ENCODE measurements around the gene NELL2. TPM values are rescaled to one million over a fixed set of nuclear protein-coding genes. Genes with fewer than 3 reads are reported as not detected.

Gene NELL2
- polyA plus RNA-seq, 1 experiment: 0.43 TPM

DNA sequence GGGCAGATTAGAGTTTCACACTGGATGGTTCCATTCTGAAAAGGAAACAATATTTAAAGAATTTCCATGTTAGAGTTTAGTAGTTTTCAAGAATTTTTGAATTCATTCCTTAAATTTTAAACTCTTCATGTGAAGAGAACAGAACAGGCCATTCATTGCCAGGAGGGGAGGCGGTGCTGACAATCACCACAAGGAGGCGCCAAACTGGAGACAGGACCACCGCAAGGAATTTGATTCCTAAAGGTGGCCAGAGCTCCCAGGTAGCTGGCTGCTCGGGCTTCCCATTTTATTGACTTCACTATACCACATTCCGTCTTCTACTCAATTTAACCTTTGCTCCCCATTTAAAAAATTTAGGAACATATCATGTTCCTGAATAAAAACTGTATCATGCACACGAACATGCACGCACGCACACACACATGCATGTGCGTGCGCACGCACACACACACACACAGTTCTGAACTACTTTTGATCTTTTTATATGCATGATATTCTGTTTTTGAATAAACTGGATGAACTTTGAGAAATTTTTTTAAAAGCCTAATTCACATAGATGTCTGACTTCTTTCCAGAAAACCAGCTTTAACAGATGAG is 101.2 kb downstream of the NELL2 start:
- Histone ChIP-seq H3K9me3 (ENCODE audit: control insufficient read depth, insufficient read depth, low read length) (no peaks in the 10 kb centered on the region), H3K4me3 (ENCODE audit: low read depth, low read length) (no peak overlapping the region), H3K27ac (ENCODE audit: low read depth, low read length) (no peak overlapping the region), H3K27me3 (ENCODE audit: control insufficient read depth, insufficient read depth, low read length) (no peaks in the 10 kb centered on the region)
- ChIA-PET POLR2A (no interaction called here), CTCF (interaction anchor here (0.6 to 2.3 kb wide), 4 partner anchors 10 to 559 kb away, joined by 3 to 6 read pairs (median 3); no protein-coding TSS in a partner anchor)
- TF ChIP-seq, protein P1, sequence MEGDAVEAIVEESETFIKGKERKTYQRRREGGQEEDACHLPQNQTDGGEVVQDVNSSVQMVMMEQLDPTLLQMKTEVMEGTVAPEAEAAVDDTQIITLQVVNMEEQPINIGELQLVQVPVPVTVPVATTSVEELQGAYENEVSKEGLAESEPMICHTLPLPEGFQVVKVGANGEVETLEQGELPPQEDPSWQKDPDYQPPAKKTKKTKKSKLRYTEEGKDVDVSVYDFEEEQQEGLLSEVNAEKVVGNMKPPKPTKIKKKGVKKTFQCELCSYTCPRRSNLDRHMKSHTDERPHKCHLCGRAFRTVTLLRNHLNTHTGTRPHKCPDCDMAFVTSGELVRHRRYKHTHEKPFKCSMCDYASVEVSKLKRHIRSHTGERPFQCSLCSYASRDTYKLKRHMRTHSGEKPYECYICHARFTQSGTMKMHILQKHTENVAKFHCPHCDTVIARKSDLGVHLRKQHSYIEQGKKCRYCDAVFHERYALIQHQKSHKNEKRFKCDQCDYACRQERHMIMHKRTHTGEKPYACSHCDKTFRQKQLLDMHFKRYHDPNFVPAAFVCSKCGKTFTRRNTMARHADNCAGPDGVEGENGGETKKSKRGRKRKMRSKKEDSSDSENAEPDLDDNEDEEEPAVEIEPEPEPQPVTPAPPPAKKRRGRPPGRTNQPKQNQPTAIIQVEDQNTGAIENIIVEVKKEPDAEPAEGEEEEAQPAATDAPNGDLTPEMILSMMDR (IDR thresholded peaks at IDR 0.05; ENCODE audit: low read depth, low read length): peak; percentile 71
- DNase-seq (ENCODE audit: low read depth, low spot score): no peak

DNA sequence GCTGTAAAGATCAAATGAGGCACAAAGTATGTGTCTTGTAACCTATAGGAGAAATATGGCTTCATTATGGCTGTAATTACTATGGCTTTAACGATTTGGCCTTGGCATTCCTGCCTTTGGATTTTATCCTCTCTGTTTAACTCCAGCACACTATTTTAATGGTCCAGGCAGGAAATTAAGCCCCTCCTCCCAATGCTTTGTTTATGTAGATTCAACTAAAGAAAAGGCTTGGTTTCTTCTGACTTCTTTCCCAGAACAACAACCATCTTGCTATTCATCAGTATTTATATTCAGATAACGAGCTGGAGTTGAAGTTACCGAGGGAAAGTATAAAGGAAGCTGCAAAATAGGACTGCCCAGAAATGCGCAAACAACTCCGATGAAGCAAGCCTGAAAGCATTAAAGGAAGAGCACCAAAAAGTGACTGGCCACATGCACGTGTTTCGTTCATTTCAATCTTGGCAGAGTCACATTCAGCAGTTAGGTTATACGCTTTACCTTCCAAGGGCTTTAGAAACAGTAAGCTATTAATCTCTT is 104.6 kb downstream of the NELL2 start:
- no peak overlapping the region for H3K4me3 ChIP-seq (ENCODE audit: low read depth, low read length)
- no peak for DNase-seq (ENCODE audit: low read depth, low spot score)
- ChIA-PET POLR2A (no interaction called here), CTCF (no interaction called here)
- H3K9me3 ChIP-seq (ENCODE audit: control insufficient read depth, insufficient read depth, low read length): no peaks in the 10 kb centered on the region
- TF ChIP-seq, protein P1 (IDR thresholded peaks at IDR 0.05; ENCODE audit: low read depth, low read length): no peak
- no peak overlapping the region for H3K27ac ChIP-seq (ENCODE audit: low read depth, low read length)
- H3K27me3 ChIP-seq (ENCODE audit: control insufficient read depth, insufficient read depth, low read length): no peaks in the 10 kb centered on the region

DNA sequence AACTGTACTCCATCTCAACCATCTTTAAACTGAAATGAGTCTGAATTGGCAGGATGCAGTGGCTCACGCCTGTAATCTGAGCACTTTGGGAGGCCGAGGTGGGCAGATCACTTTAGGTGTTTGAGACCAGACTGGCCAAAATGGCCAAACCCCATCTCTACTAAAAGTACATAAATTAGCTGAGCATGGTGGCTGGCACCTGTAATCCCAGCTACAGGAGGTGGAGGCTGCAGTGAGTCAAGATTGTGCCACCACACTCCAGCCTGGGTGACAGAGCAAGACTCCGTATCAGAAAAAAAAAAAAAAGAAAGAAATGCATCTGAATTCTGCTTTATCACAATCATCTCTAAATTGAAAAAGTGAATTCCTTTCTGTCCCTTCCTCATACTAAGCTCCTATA is 110.3 kb downstream of the NELL2 start:
- CTCF ChIA-PET: interaction anchor here (0.7 kb wide), 2 partner anchors 329 to 632 kb away, joined by 4 to 7 read pairs; no protein-coding TSS in a partner anchor
- H3K4me3 ChIP-seq (ENCODE audit: low read depth, low read length): no peak overlapping the region
- no peak for DNase-seq (ENCODE audit: low read depth, low spot score)
- TF ChIP-seq, protein P1 (IDR thresholded peaks at IDR 0.05; ENCODE audit: low read depth, low read length): no peak
- H3K27ac ChIP-seq (ENCODE audit: low read depth, low read length): no peak overlapping the region
- no peaks in the 10 kb centered on the region for H3K9me3 ChIP-seq (ENCODE audit: control insufficient read depth, insufficient read depth, low read length)
- POLR2A ChIA-PET: no interaction called here
- H3K27me3 ChIP-seq (ENCODE audit: control insufficient read depth, insufficient read depth, low read length): no peaks in the 10 kb centered on the region

DNA sequence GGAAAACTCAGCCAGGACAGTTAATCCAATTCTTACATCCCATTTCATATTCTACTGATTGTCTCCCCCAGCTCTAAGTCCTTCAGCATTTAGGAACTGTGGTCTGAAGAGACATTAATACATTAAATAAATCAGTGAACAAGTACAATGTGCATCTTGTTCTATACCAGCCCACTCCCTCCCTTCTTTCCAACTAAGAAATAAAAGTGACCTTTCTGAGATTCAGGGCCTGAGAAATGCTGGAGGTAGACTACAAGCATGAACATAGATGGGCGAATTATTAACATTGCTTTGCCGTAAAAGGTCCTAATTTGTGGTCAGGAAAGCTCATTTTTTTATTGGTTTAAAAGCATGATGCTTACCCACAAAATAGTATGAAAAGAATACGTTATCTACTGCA is 113.1 kb downstream of the NELL2 start:
- CTCF ChIA-PET: no interaction called here
- POLR2A ChIA-PET: no interaction called here
- DNase-seq (ENCODE audit: low read depth, low spot score): no peak

DNA sequence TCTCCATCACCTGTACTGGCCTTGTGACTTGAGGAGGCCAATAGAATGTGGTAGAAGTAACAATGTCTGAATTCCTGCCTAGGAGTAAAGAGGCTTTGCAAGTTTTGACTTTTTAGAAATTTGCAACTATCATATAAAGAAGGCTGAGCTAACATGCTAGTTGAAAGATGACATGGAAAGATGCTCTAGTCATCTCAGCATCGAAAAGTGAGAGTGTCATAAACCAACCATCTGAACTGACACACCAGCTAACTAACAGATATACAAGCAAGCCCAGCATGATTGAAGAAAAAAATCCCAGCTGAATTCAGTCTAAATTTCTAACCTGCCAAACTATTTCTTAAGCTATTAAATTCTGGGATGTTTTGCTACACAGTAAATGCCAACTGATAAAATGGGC is 116.8 kb downstream of the NELL2 start:
- DNase-seq (ENCODE audit: low read depth, low spot score): no peak
- H3K27me3 ChIP-seq (ENCODE audit: control insufficient read depth, insufficient read depth, low read length): no peaks in the 10 kb centered on the region
- H3K4me3 ChIP-seq (ENCODE audit: low read depth, low read length): no peak overlapping the region
- ChIA-PET CTCF (no interaction called here), POLR2A (no interaction called here)
- no peaks in the 10 kb centered on the region for H3K9me3 ChIP-seq (ENCODE audit: control insufficient read depth, insufficient read depth, low read length)
- no peak overlapping the region for H3K27ac ChIP-seq (ENCODE audit: low read depth, low read length)
- TF ChIP-seq, protein P1 (IDR thresholded peaks at IDR 0.05; ENCODE audit: low read depth, low read length): no peak

More for the DNA sequence above, 113.1 kb downstream of the NELL2 start:
- no peak overlapping the region for H3K4me3 ChIP-seq (ENCODE audit: low read depth, low read length)
- TF ChIP-seq, protein P1 (IDR thresholded peaks at IDR 0.05; ENCODE audit: low read depth, low read length): no peak
- no peak overlapping the region for H3K27ac ChIP-seq (ENCODE audit: low read depth, low read length)
- no peaks in the 10 kb centered on the region for H3K27me3 ChIP-seq (ENCODE audit: control insufficient read depth, insufficient read depth, low read length)
- H3K9me3 ChIP-seq (ENCODE audit: control insufficient read depth, insufficient read depth, low read length): no peaks in the 10 kb centered on the region
